Measurements from ENCODE around the gene RFX5. TPM values are rescaled to one million over a fixed set of nuclear protein-coding genes. Genes with fewer than 3 reads are reported as not detected.

RFX5 gene
- total RNA-seq, 1 donor from 2014 or later, result 8.4 TPM

DNA sequence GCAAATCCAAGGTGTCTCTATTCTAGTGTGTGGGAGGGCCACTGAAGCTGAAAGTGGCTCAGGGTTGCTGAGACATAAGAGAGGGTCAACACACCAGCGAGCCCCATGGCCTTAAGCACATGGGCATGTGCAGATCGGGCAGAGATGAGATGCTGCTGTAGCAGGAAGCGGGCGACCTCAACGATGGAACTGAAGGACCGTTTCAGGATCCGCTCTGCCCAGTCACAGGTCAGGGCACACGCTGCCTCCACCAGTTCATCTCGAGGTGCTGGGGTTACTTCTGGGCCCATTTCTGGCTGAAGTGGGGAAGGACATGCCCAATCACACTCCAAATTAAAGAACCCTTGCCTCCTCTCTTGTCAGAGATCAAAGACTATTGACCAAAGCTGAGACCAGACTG, 3.5 kb downstream of the RFX5 start:
- Histone ChIP-seq H3K27ac (no peak overlapping the region), H3K4me1 (peaks cover 0 to 9% of the 10 kb centered on the region in 2 donors), H3K4me3 (no peak overlapping the region), H3K36me3 (peaks cover 13 to 27% of the 10 kb centered on the region in 2 donors), H3K9me3 (no peaks in the 10 kb centered on the region), H3K27me3 (no peaks in the 10 kb centered on the region)
- intact Hi-C loops (cut with DNase I), result no loop called here
- no peak for DNase-seq (ENCODE audit: low spot score in 2 of 2)
- TF ChIP-seq, protein P1, sequence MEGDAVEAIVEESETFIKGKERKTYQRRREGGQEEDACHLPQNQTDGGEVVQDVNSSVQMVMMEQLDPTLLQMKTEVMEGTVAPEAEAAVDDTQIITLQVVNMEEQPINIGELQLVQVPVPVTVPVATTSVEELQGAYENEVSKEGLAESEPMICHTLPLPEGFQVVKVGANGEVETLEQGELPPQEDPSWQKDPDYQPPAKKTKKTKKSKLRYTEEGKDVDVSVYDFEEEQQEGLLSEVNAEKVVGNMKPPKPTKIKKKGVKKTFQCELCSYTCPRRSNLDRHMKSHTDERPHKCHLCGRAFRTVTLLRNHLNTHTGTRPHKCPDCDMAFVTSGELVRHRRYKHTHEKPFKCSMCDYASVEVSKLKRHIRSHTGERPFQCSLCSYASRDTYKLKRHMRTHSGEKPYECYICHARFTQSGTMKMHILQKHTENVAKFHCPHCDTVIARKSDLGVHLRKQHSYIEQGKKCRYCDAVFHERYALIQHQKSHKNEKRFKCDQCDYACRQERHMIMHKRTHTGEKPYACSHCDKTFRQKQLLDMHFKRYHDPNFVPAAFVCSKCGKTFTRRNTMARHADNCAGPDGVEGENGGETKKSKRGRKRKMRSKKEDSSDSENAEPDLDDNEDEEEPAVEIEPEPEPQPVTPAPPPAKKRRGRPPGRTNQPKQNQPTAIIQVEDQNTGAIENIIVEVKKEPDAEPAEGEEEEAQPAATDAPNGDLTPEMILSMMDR (IDR thresholded peaks at IDR 0.05), result no peak

DNA sequence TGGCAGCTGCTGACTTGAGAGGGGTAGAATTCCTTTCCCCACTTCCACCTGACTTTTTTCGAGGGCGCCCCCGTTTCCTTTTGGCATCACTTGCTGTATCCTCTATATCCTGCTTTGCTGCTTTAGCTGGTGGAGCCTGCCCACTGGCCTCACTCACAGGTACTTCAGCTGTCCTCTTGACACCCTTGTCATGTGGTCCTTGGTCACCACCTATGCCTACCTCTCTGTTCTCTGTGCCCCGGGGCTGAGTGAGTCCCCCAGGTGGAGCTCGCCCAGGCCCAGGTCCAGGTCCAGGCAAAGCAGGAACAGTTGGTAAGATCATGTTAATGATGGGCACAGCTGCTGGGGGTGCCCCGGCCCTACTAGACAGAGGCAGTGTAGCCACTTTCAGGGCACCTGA, 4.5 kb downstream of the RFX5 start:
- Histone ChIP-seq H3K36me3 (peaks cover 13 to 27% of the 10 kb centered on the region in 2 donors), H3K4me3 (no peak overlapping the region), H3K27ac (no peak overlapping the region), H3K27me3 (no peaks in the 10 kb centered on the region), H3K9me3 (no peaks in the 10 kb centered on the region), H3K4me1 (peaks cover 0 to 6% of the 10 kb centered on the region in 2 donors)
- no peak for DNase-seq (ENCODE audit: low spot score in 2 of 2)
- TF ChIP-seq, protein P1 (IDR thresholded peaks at IDR 0.05), result no peak
- intact Hi-C loops (cut with DNase I), result no loop called here

DNA sequence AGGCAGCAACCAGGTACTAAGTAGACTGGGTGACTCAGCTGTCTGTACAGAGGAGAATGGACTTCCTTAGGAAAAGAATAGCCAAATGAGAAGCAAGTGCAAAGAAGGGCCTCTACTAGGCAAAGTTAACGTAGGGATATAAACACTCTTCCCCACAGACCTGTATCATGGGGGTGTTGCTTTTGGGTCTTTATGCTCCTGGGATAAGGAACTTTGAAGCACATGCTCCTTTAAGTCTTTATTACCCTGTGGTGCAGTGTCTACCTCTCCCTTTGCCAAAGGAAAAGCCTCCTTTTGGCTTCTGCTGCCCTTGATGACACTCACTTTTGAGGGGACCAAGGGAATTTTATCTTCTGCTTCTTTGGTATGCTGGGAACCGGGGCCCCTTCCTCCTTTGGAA, 5.0 kb downstream of the RFX5 start:
- TF ChIP-seq, protein P1 (IDR thresholded peaks at IDR 0.05), result no peak
- intact Hi-C loops (cut with DNase I), result no loop called here
- H3K4me1 ChIP-seq, result peaks cover 0 to 6% of the 10 kb centered on the region in 2 donors

DNA sequence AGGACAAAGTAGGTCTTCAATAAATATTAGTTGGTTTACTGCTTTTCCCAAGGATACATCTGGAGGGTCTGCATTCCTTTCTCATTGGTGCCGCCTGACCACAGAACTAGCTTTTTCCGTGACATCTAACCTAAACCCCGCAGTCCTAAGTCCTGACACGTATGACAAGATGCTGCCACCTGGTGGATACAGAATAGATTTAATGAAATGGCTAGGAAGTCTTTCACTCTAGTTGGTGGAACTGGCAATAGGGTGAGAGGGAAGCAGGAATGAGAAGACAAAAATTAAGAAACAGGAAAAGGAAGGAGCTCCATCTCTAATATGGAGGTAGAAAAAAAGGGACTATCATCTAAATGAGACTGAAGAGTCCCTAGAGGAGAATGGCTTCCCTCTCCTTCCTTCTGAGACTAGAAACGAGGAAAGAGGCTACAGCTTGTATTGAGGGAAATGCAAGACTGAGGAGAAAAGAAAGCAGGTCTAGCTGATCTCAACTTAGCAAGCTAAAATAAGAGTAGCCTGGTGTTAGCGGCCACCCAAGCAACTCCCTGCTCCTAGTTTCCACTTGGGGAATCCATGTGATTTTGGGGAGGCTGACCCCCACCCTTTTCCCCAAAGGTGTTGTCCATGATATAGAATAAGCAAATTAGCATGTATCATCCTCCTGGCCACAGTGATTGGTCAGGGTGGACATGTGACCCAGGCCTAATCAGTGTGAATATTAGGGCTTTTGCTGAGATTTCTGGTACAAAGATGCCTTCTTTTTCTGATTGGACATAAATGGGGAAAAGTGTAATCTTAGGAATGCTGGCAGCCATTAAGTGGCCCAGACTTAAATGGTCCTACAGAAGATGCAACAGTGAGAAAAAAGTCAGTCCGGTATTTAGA, 5.9 kb downstream of the RFX5 start:
- H3K4me3 ChIP-seq, result no peak overlapping the region
- peaks cover 0 to 3% of the 10 kb centered on the region in 2 donors for H3K4me1 ChIP-seq
- intact Hi-C loops (cut with DNase I), result loop anchor here (1.0 kb wide), 1 partner anchor 40 kb away; no protein-coding TSS in a partner anchor
- H3K27me3 ChIP-seq, result no peaks in the 10 kb centered on the region
- no peaks in the 10 kb centered on the region for H3K9me3 ChIP-seq
- no peak for DNase-seq (ENCODE audit: low spot score in 2 of 2)
- H3K27ac ChIP-seq, result peak overlapping the region; percentile 22 to 53
- H3K36me3 ChIP-seq, result peaks cover 13 to 27% of the 10 kb centered on the region in 2 donors
- TF ChIP-seq, protein P1 (IDR thresholded peaks at IDR 0.05), result peak; percentile 68 to 73 (median 69)

More for the DNA sequence above, 5.0 kb downstream of the RFX5 start:
- Histone ChIP-seq H3K36me3 (peaks cover 13 to 27% of the 10 kb centered on the region in 2 donors), H3K9me3 (no peaks in the 10 kb centered on the region), H3K4me3 (no peak overlapping the region), H3K27ac (no peak overlapping the region), H3K27me3 (no peaks in the 10 kb centered on the region)
- DNase-seq (ENCODE audit: low spot score in 2 of 2), result no peak

DNA sequence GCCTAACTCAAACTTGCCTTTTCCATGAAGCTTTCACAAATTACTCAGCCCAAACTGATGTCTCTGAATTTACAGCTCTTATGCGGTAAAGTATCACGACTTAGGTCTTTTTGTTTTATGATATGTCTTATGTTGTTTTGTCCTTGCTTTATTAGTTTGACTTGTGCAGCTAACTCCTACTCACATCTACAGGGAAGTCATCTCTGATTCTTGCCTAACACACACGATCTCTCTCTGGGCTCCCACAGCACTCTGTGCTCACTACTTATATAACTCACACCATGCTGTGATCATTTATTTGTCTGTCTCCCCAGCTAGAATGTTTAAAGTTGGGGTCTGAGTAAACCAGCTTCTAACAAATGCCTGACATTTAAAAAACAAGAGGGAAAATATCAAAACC, 10.5 kb downstream of the RFX5 start:
- H3K4me1 ChIP-seq, result no peaks in the 10 kb centered on the region
- no peaks in the 10 kb centered on the region for H3K9me3 ChIP-seq
- TF ChIP-seq, protein P1 (IDR thresholded peaks at IDR 0.05), result no peak
- H3K27me3 ChIP-seq, result no peaks in the 10 kb centered on the region
- H3K27ac ChIP-seq, result no peak overlapping the region
- no peaks in the 10 kb centered on the region for H3K36me3 ChIP-seq
- no peak for DNase-seq (ENCODE audit: low spot score in 2 of 2)
- intact Hi-C loops (cut with DNase I), result no loop called here
- H3K4me3 ChIP-seq, result no peak overlapping the region

Measured in ascending aorta (tissue), 2 donors.